Coronary artery (tissue), 2 donors: ENCODE data around the gene CRISPLD2.

Experiments
- DNase-seq: peaks from one replicate; pipeline ENCODE4 v3.0.0-alpha.2; 2017; ENCODE audit warnings: low spot score
- H3K27ac ChIP-seq, 2 donors: fragments of 200-600 bp; sonication (generic); one replicate each; pipeline ENCODE4 v1.5.1; 2016 to 2019
- H3K4me3 ChIP-seq: fragments of 200-600 bp; sonication (generic); 2 replicates; pipeline ENCODE4 v1.5.1; 2016; ENCODE audit warnings: mild to moderate bottlenecking, moderate library complexity
- TF ChIP-seq, protein P1 (sequence below): fragments of 200-600 bp; sonication (generic); IDR thresholded peaks from one replicate; pipeline ENCODE4 v1.5.1; 2019; ENCODE audit warnings: antibody characterized with exemption

CRISPLD2 gene

GRCh38 chr16:84940670-84941551 is 121.1 kb downstream of the CRISPLD2 start:
- Histone ChIP-seq H3K27ac (no peak overlapping the region), H3K4me3 (no peak overlapping the region)
- DNase-seq, result no peak
- TF ChIP-seq, protein P1, sequence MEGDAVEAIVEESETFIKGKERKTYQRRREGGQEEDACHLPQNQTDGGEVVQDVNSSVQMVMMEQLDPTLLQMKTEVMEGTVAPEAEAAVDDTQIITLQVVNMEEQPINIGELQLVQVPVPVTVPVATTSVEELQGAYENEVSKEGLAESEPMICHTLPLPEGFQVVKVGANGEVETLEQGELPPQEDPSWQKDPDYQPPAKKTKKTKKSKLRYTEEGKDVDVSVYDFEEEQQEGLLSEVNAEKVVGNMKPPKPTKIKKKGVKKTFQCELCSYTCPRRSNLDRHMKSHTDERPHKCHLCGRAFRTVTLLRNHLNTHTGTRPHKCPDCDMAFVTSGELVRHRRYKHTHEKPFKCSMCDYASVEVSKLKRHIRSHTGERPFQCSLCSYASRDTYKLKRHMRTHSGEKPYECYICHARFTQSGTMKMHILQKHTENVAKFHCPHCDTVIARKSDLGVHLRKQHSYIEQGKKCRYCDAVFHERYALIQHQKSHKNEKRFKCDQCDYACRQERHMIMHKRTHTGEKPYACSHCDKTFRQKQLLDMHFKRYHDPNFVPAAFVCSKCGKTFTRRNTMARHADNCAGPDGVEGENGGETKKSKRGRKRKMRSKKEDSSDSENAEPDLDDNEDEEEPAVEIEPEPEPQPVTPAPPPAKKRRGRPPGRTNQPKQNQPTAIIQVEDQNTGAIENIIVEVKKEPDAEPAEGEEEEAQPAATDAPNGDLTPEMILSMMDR, result no peak

DNA sequence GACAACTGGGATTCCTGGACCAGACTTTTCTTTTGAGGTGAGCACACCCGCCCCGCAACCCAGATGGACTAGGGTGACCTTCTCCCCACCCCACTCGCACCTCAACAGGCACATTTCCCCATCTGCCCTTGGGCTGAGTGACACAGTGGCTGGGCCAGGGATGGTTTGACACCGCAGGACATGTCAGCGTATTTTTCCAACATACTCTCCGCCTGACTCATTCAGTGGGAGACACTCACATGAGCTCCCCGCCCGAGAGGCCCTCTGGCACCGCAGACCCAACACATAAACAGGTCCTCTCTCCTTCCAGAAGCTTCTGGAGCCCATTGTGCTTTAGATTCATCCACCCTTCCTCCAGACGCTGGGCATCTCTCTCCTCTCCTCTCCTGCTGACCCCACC is 122.1 kb downstream of the CRISPLD2 start:
- Histone ChIP-seq H3K27ac (no peak overlapping the region), H3K4me3 (no peak overlapping the region)
- TF ChIP-seq, protein P1, result no peak
- no peak for DNase-seq

- TF ChIP-seq, protein P1, result no peak
- no peak overlapping the region for H3K27ac ChIP-seq
- H3K4me3 ChIP-seq, result no peak overlapping the region
- no peak for DNase-seq
These were observed 123.0 kb downstream of the CRISPLD2 start for GRCh38 chr16:84942786-84943185.

- Histone ChIP-seq H3K27ac (no peak overlapping the region), H3K4me3 (no peak overlapping the region)
- no peak for DNase-seq
- TF ChIP-seq, protein P1, result no peak
These were observed 123.8 kb downstream of the CRISPLD2 start for GRCh38 chr16:84943620-84944019.

GRCh38 chr16:84947022-84947421 is 127.2 kb downstream of the CRISPLD2 start:
- Histone ChIP-seq H3K27ac (no peak overlapping the region), H3K4me3 (no peak overlapping the region)
- DNase-seq, result no peak
- TF ChIP-seq, protein P1, result no peak

DNA sequence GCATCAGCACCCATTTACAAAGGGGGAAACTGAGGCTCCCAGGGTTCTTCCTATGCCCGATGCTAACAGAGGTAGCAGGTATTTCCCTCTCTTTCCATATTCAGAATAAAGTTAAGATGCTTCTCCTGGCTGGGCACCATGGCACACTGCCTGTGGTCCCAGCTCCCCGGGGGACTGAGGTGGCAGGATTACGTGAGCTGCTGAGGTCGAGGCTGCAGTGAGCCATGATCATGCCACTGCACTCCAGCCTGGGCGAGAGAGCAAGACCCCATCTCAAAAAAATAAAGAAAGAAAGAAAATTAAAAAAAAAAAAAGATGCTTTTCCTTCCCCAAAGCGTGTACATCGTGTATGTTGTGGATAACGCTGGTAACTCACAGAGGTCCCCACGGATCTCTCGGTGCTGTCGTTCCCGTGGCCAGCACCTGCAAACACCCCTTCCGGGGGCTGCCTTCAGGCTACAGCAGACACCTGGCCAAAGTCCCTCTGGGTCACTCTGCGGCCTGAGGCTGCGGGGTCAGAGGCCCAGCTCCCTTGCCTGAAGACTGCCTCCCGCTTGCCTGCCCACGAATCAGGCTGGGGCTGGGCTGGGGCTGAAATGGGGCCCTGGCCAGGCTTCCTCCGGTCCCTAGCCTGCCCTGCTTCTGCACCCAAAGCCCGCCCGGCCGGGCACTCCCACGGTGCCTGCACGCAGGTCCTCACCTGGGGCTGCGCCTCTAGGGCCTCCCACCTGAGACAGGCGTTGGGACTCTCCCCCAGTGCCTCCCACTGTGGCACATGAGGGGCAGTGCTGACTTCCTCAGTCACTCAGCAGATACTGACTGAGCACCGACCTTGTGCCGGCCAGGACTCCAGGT is 128.4 kb downstream of the CRISPLD2 start:
- Histone ChIP-seq H3K27ac (no peak overlapping the region), H3K4me3 (no peak overlapping the region)
- TF ChIP-seq, protein P1, result no peak
- no peak for DNase-seq
